Naive B cell (primary cell): ENCODE data around the gene NXPE2. TPM values are rescaled to one million over a fixed set of nuclear protein-coding genes. Genes with fewer than 3 reads are reported as not detected.
"Not testable (repeated sequence)": the region's sequence is repeated elsewhere in the genome, so short reads cannot be mapped to it uniquely, and the experiment has no call there.

Experiments
- ATAC-seq, 2 donors: fragments of 150-1000 bp; cut with Tn5 transposase; 2 replicates each; pipeline ENCODE4 v1.10.0; 2021; ENCODE audit warnings: low read depth in 2 of 2, mild to moderate bottlenecking in 2 of 2, moderate library complexity in 2 of 2
- DNase-seq: peaks from one replicate; pipeline ENCODE4 v3.0.0; 2022
- H3K27ac Mint-ChIP-seq, 6 donors: one replicate each; pipeline ENCODE4 v1.8.0; 2020 to 2022; ENCODE audit warnings: mild to moderate bottlenecking in 6 of 6, mixed read lengths in 6 of 6, moderate library complexity in 5 of 6, inconsistent platforms in 2 of 6
- H3K27me3 Mint-ChIP-seq, 3 donors: one replicate each; pipeline ENCODE4 v1.8.0; 2021 to 2022; ENCODE audit warnings: mixed read lengths in 3 of 3, mild to moderate bottlenecking in 1 of 3
- H3K36me3 Mint-ChIP-seq, 2 donors: one replicate each; pipeline ENCODE4 v1.8.0; 2020 to 2022; ENCODE audit warnings: mixed read lengths in 2 of 2, inconsistent platforms in 1 of 2, mild to moderate bottlenecking in 1 of 2
- H3K4me1 Mint-ChIP-seq, 3 donors: one replicate each; pipeline ENCODE4 v1.8.0; 2020 to 2022; ENCODE audit warnings: mixed read lengths in 3 of 3, inconsistent platforms in 1 of 3, mild to moderate bottlenecking in 1 of 3, moderate library complexity in 1 of 3
- H3K4me3 Mint-ChIP-seq, 8 donors: one replicate each; pipeline ENCODE4 v1.8.0; 2020 to 2022; ENCODE audit warnings: mild to moderate bottlenecking in 8 of 8, mixed read lengths in 8 of 8, moderate library complexity in 8 of 8, inconsistent platforms in 2 of 8
- H3K9me3 Mint-ChIP-seq, 7 donors: one replicate each; pipeline ENCODE4 v1.8.0; 2020 to 2022; ENCODE audit warnings: mixed read lengths in 7 of 7, mild to moderate bottlenecking in 5 of 7, inconsistent platforms in 2 of 7, moderate library complexity in 1 of 7
- polyA plus RNA-seq, 6 donors: library from polyadenylated mRNA; unstranded; fragments of 300-500 nt; fragmentation: Illumina TruSeq; gene quantifications; one replicate each; pipeline ENCODE4 v1.2.3, GENCODE V29; 2021; ENCODE audit warnings: low read depth in 6 of 6

The NXPE2 gene
- polyA plus RNA-seq: not detected

DNA sequence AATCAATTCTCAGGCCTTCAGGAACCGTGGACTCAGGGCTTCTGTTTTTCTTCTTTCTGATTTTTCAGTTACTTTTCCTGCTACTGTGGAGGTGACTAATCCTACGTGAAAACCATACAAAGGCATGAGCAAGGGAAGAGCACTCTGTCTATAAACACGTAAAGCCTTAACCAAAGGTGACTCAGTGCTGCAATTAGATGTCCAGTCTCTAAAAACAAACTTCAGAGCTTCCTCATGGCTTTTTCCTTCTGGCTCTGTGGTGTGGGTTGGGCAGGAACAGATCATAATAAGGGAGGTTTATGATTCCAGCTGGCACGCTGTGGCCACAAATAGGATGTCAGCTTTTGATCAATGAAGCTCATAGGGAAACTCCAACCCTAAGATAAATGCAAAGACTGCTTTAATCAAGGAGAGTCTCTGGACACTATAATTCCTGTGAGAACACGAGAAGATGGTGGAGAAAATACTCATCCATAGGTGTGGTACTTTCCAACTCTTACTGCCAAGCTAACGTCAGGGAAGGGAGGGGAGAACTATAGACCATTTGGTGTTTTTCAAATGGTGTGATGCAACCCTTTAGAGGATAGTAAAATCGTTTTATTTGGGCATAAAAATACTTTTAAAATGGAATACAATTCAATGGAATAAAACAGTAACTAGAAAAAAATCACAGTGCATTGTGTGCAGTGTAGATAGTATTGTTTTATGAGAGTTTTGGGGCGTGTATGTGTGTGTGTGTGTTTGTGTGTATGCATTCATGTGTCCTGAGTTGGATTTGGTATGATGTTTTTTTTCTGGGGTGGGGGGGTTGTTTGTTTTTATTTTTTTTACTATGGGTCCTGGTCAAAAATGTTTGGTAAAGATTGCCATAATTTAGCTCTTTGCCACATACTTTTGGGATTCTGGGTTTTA, at the start of gene NXPE2:
TSS of gene NXPE2 (plus strand) at position 403 of the 912 bp plus-strand sequence. CDS start at position 452, 49 bp downstream.
- Mint-ChIP-seq H3K36me3 (no peaks in the 10 kb centered on the region), H3K9me3 (peaks cover 0 to 8% (median 7%) of the 10 kb centered on the region in 7 donors), H3K27me3 (no peaks in the 10 kb centered on the region), H3K4me1 (no peaks in the 10 kb centered on the region), H3K27ac (no peak within 1 kb of the TSS), H3K4me3 (no peak within 1 kb of the TSS)
- DNase-seq (no peak), ATAC-seq (no peak)

DNA sequence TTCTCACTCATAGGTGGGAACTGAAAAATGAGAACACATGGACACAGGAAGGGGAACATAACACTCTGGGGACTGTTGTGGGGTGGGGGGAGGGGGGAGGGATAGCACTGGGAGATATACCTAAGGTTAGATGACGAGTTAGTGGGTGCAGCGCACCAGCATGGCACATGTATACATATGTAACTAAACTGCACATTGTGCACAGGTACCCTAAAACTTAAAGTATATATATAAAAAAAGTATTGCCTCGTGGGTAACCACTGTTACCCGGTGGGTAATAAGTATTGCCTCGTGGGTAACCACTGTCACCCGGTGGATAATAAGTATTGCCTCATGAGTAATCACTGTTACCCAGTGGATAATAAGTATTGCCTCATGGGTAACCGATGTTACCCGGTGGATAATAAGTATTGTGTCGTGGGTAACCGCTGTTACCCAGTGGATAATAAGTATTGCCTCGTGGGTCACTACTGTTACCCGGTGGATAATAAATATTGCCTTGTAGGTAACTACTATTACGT, 46.8 kb upstream of the NXPE2 start:
- ATAC-seq, H3K4me1 Mint-ChIP-seq, H3K27ac Mint-ChIP-seq, H3K36me3 Mint-ChIP-seq, H3K4me3 Mint-ChIP-seq, DNase-seq, H3K27me3 Mint-ChIP-seq: not testable (repeated sequence)
- H3K9me3 Mint-ChIP-seq: peaks cover 0 to 12% (median 3%) of the 10 kb centered on the region in 7 donors

DNA sequence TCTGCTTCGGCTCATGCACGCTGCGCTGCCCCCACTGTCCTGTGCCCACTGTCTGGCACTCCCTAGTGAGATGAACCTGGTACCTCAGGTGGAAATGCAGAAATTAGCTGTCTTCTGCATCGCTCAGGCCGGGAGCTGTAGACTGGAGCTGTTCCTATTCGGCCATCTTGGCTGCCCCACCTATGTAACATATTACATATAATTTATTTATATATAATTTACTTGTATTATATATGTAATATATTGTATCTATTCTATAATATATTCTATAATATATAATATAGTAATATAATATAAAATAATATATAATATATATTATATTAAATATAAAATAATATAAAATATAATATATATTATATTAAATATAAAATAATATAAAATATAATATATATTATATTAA, 38.9 kb upstream of the NXPE2 start:
- H3K36me3 Mint-ChIP-seq, DNase-seq, H3K27ac Mint-ChIP-seq, H3K4me1 Mint-ChIP-seq, H3K27me3 Mint-ChIP-seq, ATAC-seq, H3K4me3 Mint-ChIP-seq: not testable (repeated sequence)
- peaks cover 0 to 15% (median 6%) of the 10 kb centered on the region in 7 donors for H3K9me3 Mint-ChIP-seq

DNA sequence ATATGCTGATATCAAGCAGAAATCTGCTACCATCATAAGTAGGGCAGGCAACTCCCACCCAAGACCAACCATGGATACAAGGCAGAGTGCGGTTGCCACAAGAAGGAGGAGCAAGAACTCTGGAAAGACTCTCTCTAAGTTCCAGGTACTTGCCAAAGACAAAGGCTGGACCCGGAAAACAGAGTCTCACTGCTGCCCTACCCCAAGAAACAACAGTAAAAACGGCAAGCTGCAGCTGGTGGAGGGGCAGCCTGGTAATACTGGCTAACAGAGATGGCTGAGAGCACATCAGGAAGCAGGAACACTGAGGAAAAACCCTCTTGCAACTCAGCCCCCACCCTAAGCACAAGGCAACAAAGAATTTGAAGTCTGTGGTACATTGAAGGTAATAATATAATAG, 27.7 kb upstream of the NXPE2 start:
- H3K4me1 Mint-ChIP-seq: no peaks in the 10 kb centered on the region
- DNase-seq (no peak), ATAC-seq (no peak)
- peaks cover 0 to 32% (median 4%) of the 10 kb centered on the region in 7 donors for H3K9me3 Mint-ChIP-seq
- H3K36me3 Mint-ChIP-seq: no peaks in the 10 kb centered on the region
- H3K27ac Mint-ChIP-seq: no peak overlapping the region
- no peak overlapping the region for H3K4me3 Mint-ChIP-seq
- peaks cover 0 to 3% (median 0%) of the 10 kb centered on the region in 3 donors for H3K27me3 Mint-ChIP-seq

DNA sequence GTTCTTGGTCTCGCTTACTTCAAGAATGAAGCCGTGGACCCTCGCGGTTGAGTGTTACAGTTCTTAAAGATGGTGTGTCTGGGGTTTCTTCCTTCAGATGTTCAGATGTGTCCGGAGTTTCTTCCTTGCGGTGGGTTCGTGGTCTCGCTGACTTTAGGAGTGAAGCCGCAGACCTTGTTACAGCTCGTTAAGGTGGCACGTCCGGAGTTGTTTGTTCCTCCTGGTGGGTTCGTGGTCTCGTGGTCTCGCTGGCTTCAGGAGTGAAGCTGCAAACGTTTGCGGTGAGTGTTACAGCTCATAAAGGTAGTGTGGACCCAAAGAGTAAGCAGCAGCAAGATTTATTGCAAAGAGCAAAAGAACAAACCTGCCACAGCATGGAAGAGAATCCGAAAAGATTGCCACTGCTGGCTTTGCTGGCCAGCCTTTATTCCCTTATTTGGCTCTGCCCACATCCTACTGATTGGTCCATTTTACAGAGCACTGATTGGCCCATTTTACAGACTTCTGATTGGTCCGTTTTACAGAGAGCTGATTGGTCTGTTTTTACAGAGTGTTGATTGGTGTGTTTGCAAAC, 27.1 kb upstream of the NXPE2 start:
- H3K27ac Mint-ChIP-seq: no peak overlapping the region
- no peaks in the 10 kb centered on the region for H3K36me3 Mint-ChIP-seq
- H3K4me3 Mint-ChIP-seq: no peak overlapping the region
- no peak for DNase-seq
- peaks cover 0 to 32% (median 4%) of the 10 kb centered on the region in 7 donors for H3K9me3 Mint-ChIP-seq
- no peak for ATAC-seq
- H3K4me1 Mint-ChIP-seq: no peaks in the 10 kb centered on the region
- H3K27me3 Mint-ChIP-seq: peaks cover 0 to 3% (median 0%) of the 10 kb centered on the region in 3 donors

DNA sequence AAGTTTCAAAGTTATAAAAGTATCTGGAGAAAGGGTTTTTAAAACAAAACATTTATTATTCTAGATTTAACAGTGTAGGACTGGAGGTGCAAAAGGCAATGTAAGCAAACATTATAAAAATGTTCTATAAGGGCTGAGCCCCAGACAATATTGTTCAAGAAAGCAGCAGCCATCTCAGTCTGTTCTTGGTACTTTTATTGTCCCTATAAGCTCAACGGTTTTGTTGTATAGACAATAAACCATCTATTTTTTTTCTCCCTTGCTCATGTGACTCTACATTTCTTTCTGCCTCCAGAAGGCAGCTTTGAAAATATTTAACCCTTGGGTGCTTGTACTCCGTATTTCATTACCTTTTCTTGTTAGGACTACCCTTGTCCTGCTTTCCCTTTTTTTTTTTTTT, 25.2 kb upstream of the NXPE2 start:
- no peak overlapping the region for H3K27ac Mint-ChIP-seq
- ATAC-seq (no peak), DNase-seq (no peak)
- no peaks in the 10 kb centered on the region for H3K4me1 Mint-ChIP-seq
- no peaks in the 10 kb centered on the region for H3K36me3 Mint-ChIP-seq
- no peak overlapping the region for H3K4me3 Mint-ChIP-seq
- peaks cover 0 to 28% (median 2%) of the 10 kb centered on the region in 7 donors for H3K9me3 Mint-ChIP-seq
- H3K27me3 Mint-ChIP-seq: peaks cover 0 to 3% (median 0%) of the 10 kb centered on the region in 3 donors

DNA sequence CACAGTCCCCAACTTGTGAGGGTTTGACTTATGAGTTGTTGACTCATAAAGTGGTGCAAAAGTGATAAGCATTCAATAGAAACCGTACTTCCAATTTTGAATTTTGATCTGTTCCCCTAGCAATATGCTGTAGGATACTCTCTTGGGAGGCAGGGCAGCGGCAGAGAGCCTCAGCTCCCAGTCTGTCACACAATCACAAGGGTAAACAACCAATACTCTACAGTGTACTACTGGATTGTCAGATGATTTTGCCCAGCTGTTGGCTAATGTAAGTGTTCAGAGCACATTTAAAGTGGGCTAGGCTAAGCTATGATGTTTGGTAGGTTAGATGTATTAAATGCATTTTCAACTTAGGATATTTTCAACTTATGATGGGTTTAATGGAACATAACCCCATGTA, 13.7 kb upstream of the NXPE2 start:
- Mint-ChIP-seq H3K27ac (no peak overlapping the region), H3K4me3 (no peak overlapping the region), H3K27me3 (peaks cover 0 to 3% (median 0%) of the 10 kb centered on the region in 3 donors), H3K9me3 (peaks cover 0 to 4% (median 0%) of the 10 kb centered on the region in 7 donors), H3K4me1 (no peaks in the 10 kb centered on the region), H3K36me3 (no peaks in the 10 kb centered on the region)
- DNase-seq (no peak), ATAC-seq (no peak)

DNA sequence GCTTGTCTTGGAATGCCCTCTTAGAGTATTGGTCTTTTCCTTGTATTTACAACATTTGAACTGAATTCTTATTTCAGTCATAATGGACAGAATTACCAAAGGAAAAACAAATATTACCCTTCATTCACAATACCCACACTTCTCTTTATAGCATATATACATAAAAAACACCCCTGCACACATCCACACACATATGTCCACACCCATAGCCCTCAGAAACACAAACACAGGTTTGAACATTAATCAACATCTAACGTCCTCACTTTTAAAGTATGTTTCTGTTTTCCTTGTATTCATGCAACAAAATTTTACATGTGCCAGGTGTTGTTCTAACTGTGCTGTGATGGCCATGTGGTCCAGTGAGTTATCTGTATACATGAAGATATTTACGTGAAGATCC, 11.6 kb upstream of the NXPE2 start:
- Mint-ChIP-seq H3K36me3 (no peaks in the 10 kb centered on the region), H3K9me3 (peaks cover 3 to 14% (median 12%) of the 10 kb centered on the region in 7 donors), H3K4me3 (no peak overlapping the region), H3K4me1 (no peaks in the 10 kb centered on the region), H3K27me3 (peaks cover 0 to 3% (median 0%) of the 10 kb centered on the region in 3 donors), H3K27ac (no peak overlapping the region)
- no peak for DNase-seq
- no peak for ATAC-seq

DNA sequence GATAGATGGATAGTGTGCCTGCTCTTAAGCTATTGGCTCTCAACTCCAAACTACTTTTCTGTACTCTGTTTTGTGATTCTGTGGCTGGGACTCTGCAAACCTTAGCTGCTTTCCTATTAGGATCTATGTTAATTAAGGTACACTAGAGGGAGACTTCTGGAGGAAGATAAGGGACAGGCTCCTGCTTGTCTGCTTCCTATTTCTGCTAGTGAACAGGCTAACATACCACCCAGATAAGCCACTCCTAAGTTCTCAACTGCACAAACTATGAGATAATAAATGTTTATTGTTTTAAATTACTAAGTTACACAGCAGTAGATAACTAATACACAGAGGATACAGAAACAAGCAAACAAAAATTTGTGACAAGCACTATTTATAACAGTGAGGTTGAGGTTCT, 10.2 kb upstream of the NXPE2 start:
- no peaks in the 10 kb centered on the region for H3K36me3 Mint-ChIP-seq
- peaks cover 7 to 21% (median 13%) of the 10 kb centered on the region in 7 donors for H3K9me3 Mint-ChIP-seq
- peaks cover 0 to 3% (median 0%) of the 10 kb centered on the region in 3 donors for H3K27me3 Mint-ChIP-seq
- no peak for DNase-seq
- H3K4me3 Mint-ChIP-seq: no peak overlapping the region
- H3K27ac Mint-ChIP-seq: no peak overlapping the region
- H3K4me1 Mint-ChIP-seq: no peaks in the 10 kb centered on the region
- no peak for ATAC-seq

DNA sequence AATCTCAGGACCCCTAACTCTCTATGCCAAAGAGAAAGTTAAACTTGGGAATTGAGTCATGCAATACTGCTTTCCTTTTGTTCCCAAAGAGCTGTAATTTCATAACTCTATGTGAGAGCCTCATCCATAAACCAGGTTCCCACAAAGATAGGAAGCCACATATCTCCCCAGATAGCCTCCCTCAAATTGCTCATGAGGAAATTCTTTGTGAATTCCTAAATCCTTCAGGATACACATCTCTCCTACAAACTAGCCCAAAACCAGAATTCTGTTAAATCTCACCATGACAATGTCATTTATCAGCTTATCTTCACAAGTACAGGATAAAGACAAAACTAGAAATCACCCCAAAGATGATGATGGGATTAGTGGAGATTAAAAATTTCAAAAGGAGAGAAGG, 4.7 kb upstream of the NXPE2 start:
- ATAC-seq (no peak), DNase-seq (no peak)
- no peaks in the 10 kb centered on the region for H3K4me1 Mint-ChIP-seq
- no peaks in the 10 kb centered on the region for H3K36me3 Mint-ChIP-seq
- no peak overlapping the region for H3K4me3 Mint-ChIP-seq
- H3K27ac Mint-ChIP-seq: no peak overlapping the region
- peaks cover 10 to 23% (median 13%) of the 10 kb centered on the region in 7 donors for H3K9me3 Mint-ChIP-seq
- H3K27me3 Mint-ChIP-seq: no peaks in the 10 kb centered on the region

DNA sequence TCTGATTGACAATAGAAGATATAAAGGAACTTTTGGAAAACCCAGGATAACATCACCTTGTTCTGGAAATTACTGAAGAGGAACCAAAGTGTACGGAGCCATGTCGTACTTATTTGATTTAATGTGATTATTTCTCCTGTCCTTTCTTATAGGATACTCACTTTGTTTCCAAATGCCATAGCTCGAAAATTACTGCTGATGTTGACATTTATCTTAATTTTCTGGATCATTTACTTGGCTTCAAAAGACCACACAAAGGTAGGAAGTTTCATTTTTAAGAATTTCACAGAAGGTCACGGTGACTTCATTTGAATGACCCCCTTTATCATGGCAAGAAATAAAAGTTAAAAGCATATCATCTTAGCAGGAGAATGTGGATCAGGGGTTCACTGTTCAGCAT, 1.2 kb downstream of the NXPE2 start:
- Mint-ChIP-seq H3K27me3 (no peaks in the 10 kb centered on the region), H3K27ac (no peak overlapping the region), H3K4me3 (no peak overlapping the region), H3K4me1 (no peaks in the 10 kb centered on the region), H3K9me3 (peaks cover 0 to 13% (median 10%) of the 10 kb centered on the region in 7 donors), H3K36me3 (no peaks in the 10 kb centered on the region)
- DNase-seq (no peak), ATAC-seq (no peak)

DNA sequence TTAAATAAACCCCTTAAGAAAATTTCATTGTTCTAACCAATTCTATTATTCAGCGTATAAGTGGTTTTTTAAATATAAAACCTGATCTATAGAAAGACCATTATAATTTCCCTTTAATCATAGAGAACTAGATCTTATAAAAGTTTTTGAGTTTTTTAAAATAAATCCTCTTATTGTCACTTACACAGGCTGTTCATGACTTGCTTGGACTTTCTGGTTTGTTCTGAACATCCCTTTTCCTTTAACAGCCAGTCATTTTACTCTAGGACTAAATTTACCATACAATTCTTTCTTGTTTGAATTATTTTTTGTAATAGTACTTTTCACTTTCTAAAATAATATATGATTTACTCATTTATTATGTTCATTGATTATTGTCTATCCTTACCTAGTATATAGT, 4.7 kb downstream of the NXPE2 start:
- no peak for DNase-seq
- no peak overlapping the region for H3K27ac Mint-ChIP-seq
- ATAC-seq: no peak
- H3K27me3 Mint-ChIP-seq: no peaks in the 10 kb centered on the region
- H3K4me1 Mint-ChIP-seq: no peaks in the 10 kb centered on the region
- H3K36me3 Mint-ChIP-seq: no peaks in the 10 kb centered on the region
- H3K9me3 Mint-ChIP-seq: peaks cover 0 to 20% (median 13%) of the 10 kb centered on the region in 7 donors
- H3K4me3 Mint-ChIP-seq: no peak overlapping the region

DNA sequence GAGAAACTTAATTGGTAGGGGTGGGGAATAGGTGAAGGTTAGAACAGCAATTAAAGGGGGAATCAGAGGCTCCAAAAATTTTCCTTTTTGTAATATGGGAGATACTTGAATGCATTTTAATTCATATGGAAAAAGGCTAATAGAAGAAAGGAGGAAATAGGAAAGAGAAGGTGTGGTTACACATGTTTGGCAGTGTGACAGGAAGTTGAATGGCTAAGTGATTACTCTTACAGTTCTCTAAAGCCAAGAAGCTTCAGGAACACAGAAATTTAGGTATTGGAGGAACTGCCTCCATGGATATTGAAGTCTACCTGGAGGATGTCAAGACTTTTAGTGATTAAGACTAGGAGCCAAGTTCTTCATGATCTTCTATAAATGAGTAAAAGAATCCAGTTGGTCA, 6.3 kb downstream of the NXPE2 start:
- H3K4me3 Mint-ChIP-seq: no peak overlapping the region
- no peaks in the 10 kb centered on the region for H3K4me1 Mint-ChIP-seq
- DNase-seq: no peak
- H3K27ac Mint-ChIP-seq: peak overlapping the region in 1 of 6 donors; percentile 61
- H3K36me3 Mint-ChIP-seq: no peaks in the 10 kb centered on the region
- H3K9me3 Mint-ChIP-seq: peaks cover 0 to 20% (median 9%) of the 10 kb centered on the region in 7 donors
- ATAC-seq: no peak
- no peaks in the 10 kb centered on the region for H3K27me3 Mint-ChIP-seq

DNA sequence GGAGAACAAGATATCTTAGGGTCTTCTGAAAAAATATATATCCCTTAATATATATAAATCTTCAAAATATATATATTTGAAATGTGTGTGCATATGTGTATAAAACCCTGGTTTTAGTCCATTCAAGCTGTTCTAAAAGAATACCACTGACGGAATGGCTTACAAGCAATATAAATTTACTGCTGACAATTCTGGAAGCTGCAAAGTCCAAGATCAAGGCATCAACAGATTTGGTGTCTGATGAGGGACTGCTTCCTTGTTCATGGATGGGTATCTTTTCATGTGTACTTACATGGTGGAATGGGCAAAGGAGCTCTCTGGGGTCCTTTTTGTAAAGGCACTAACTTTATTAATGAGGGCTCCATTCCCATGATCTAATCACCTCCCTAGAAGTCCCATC, 6.8 kb downstream of the NXPE2 start:
- no peaks in the 10 kb centered on the region for H3K4me1 Mint-ChIP-seq
- no peaks in the 10 kb centered on the region for H3K27me3 Mint-ChIP-seq
- no peaks in the 10 kb centered on the region for H3K36me3 Mint-ChIP-seq
- no peak overlapping the region for H3K4me3 Mint-ChIP-seq
- no peak for DNase-seq
- H3K27ac Mint-ChIP-seq: no peak overlapping the region
- ATAC-seq: no peak
- H3K9me3 Mint-ChIP-seq: peaks cover 0 to 20% (median 9%) of the 10 kb centered on the region in 7 donors
